Astrocyte (in vitro differentiated cells and primary cell): Measurements from ENCODE around the gene GPA33. TPM values are rescaled to one million over a fixed set of nuclear protein-coding genes. Genes with fewer than 3 reads are reported as not detected.

Experiments
- DNase-seq: peaks from one replicate; pipeline ENCODE4 v3.0.0-alpha.2; 2010; ENCODE audit warnings: low read depth
- FAIRE-seq: peaks from 2 replicates; lab custom pipeline; 2011; peaks lifted over from hg19 to GRCh38; lab: Jason Lieb, UNC
- H2AFZ ChIP-seq: 2 replicates; pipeline ENCODE4 v1.6.0; 2012; ENCODE audit warnings: low read depth, low read length, inconsistent platforms
- H3K27ac ChIP-seq: 2 replicates; pipeline ENCODE4 v1.5.1; 2011; ENCODE audit warnings: low read depth, low read length, inconsistent platforms
- H3K27me3 ChIP-seq: 2 replicates; pipeline ENCODE4 v1.6.0; 2011; ENCODE audit warnings: low read length, inconsistent platforms; ENCODE audit not compliant: insufficient read depth
- H3K36me3 ChIP-seq: 2 replicates; pipeline ENCODE4 v1.5.1; 2011; ENCODE audit warnings: low read length, inconsistent platforms; ENCODE audit not compliant: insufficient read depth
- H3K4me1 ChIP-seq: 2 replicates; pipeline ENCODE4 v1.5.1; 2011; ENCODE audit warnings: low read length, inconsistent platforms; ENCODE audit not compliant: insufficient read depth
- H3K4me2 ChIP-seq: 2 replicates; pipeline ENCODE4 v1.6.0; 2012; ENCODE audit warnings: low read length, inconsistent platforms
- H3K4me3 ChIP-seq: 2 replicates; pipeline ENCODE4 v1.5.1; 2011; ENCODE audit warnings: low read depth, mild to moderate bottlenecking, low read length, inconsistent platforms; ENCODE audit not compliant: insufficient read depth
- H3K79me2 ChIP-seq: 2 replicates; pipeline ENCODE4 v1.6.0; 2012; ENCODE audit warnings: mild to moderate bottlenecking, low read length, inconsistent platforms; ENCODE audit not compliant: insufficient read depth
- H3K9ac ChIP-seq: 2 replicates; pipeline ENCODE4 v1.6.0; 2012; ENCODE audit warnings: mild to moderate bottlenecking, low read length, inconsistent platforms
- H3K9me3 ChIP-seq: 2 replicates; pipeline ENCODE4 v1.5.1; 2012; ENCODE audit warnings: low read depth, mild to moderate bottlenecking, low read length, inconsistent platforms; ENCODE audit not compliant: insufficient read depth
- H4K20me1 ChIP-seq: 2 replicates; pipeline ENCODE4 v1.6.0; 2012; ENCODE audit warnings: low read length, inconsistent platforms; ENCODE audit not compliant: insufficient read depth
- H3K27ac Mint-ChIP-seq: one replicate; pipeline ENCODE4 v1.8.0; 2021; ENCODE audit warnings: mild to moderate bottlenecking, mixed read lengths; ENCODE audit not compliant: unreplicated experiment
- H3K27me3 Mint-ChIP-seq: one replicate; pipeline ENCODE4 v1.8.0; 2021; ENCODE audit warnings: low read depth, mixed read lengths; ENCODE audit not compliant: unreplicated experiment
- H3K36me3 Mint-ChIP-seq: one replicate; pipeline ENCODE4 v1.8.0; 2021; ENCODE audit warnings: low read depth, mixed read lengths; ENCODE audit not compliant: unreplicated experiment
- H3K4me1 Mint-ChIP-seq: one replicate; pipeline ENCODE4 v1.8.0; 2021; ENCODE audit warnings: low read depth, mixed read lengths; ENCODE audit not compliant: unreplicated experiment
- H3K4me3 Mint-ChIP-seq: one replicate; pipeline ENCODE4 v1.8.0; 2021; ENCODE audit warnings: mild to moderate bottlenecking, moderate library complexity, mixed read lengths; ENCODE audit not compliant: unreplicated experiment
- H3K9me3 Mint-ChIP-seq: one replicate; pipeline ENCODE4 v1.8.0; 2021; ENCODE audit warnings: mild to moderate bottlenecking, mixed read lengths; ENCODE audit not compliant: unreplicated experiment
- CTCF ChIP-seq: IDR thresholded peaks from 2 replicates; pipeline ENCODE4 v1.5.1; 2011; ENCODE audit warnings: low read depth, mild to moderate bottlenecking, inconsistent platforms, low read length, moderate library complexity; ENCODE audit not compliant: insufficient read depth
- EZH2 ChIP-seq: IDR thresholded peaks from 2 replicates; pipeline ENCODE4 v1.6.1; 2012; ENCODE audit warnings: mild to moderate bottlenecking, low read length, inconsistent platforms; ENCODE audit not compliant: insufficient read depth
- total RNA-seq: library from RNA; stranded (reverse); gene quantifications from 2 replicates; pipeline ENCODE4 v1.2.1, GENCODE V29; 2021

Gene GPA33
- total RNA-seq, 1 donor from 2014 or later, result 1.2 TPM

DNA sequence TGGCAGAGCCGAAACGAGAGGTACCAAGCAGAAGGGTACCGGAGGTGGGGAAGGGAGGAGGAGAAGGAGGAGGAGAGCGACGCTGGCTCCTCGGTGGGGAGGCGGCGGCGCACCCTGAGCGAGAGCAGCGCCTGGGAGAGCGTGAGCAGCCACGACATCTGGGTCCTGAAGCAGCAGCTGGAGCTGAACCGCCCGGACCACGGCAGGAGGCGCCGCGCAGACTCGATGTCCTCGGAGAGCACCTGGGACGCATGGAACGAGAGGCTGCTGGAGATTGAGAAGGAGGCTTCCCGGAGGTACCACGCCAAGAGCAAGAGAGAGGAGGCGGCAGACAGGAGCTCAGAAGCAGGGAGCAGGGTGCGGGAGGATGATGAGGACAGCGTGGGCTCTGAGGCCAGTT, 36.1 kb upstream of the GPA33 start:
- no peak overlapping the region for H3K27ac ChIP-seq
- H3K79me2 ChIP-seq, result no peaks in the 10 kb centered on the region
- no peak overlapping the region for H3K4me2 ChIP-seq
- H3K9ac ChIP-seq, result no peak overlapping the region
- TF ChIP-seq CTCF, result no peak
- no peak for TF ChIP-seq EZH2
- H3K4me3 Mint-ChIP-seq, result no peak overlapping the region
- no peaks in the 10 kb centered on the region for H3K36me3 ChIP-seq
- peaks cover 28% of the 10 kb centered on the region for H3K27me3 Mint-ChIP-seq
- DNase-seq (no peak), FAIRE-seq (no peak)
- H2AFZ ChIP-seq, result no peak overlapping the region
- H4K20me1 ChIP-seq, result no peaks in the 10 kb centered on the region
- no peaks in the 10 kb centered on the region for H3K4me1 Mint-ChIP-seq
- H3K27ac Mint-ChIP-seq, result no peak overlapping the region
- peaks cover 12% of the 10 kb centered on the region for H3K36me3 Mint-ChIP-seq
- H3K9me3 ChIP-seq, result no peaks in the 10 kb centered on the region
- H3K9me3 Mint-ChIP-seq, result peaks cover 9% of the 10 kb centered on the region
- no peak overlapping the region for H3K4me3 ChIP-seq
- H3K4me1 ChIP-seq, result peaks cover 2% of the 10 kb centered on the region
- H3K27me3 ChIP-seq, result peaks cover 24% of the 10 kb centered on the region

- FAIRE-seq (no peak), DNase-seq (no peak)
- H3K36me3 ChIP-seq, result no peaks in the 10 kb centered on the region
- H3K9me3 ChIP-seq, result no peaks in the 10 kb centered on the region
- no peaks in the 10 kb centered on the region for H3K4me1 Mint-ChIP-seq
- TF ChIP-seq CTCF, result no peak
- TF ChIP-seq EZH2, result no peak
- no peak overlapping the region for H3K9ac ChIP-seq
- H3K4me3 Mint-ChIP-seq, result no peak overlapping the region
- peaks cover 5% of the 10 kb centered on the region for H3K27me3 ChIP-seq
- H3K4me1 ChIP-seq, result peaks cover 6% of the 10 kb centered on the region
- H3K27me3 Mint-ChIP-seq, result peaks cover 21% of the 10 kb centered on the region
- no peak overlapping the region for H2AFZ ChIP-seq
- H3K4me3 ChIP-seq, result no peak overlapping the region
- no peak overlapping the region for H3K4me2 ChIP-seq
- peaks cover 3% of the 10 kb centered on the region for H3K9me3 Mint-ChIP-seq
- no peak overlapping the region for H3K27ac ChIP-seq
- no peaks in the 10 kb centered on the region for H4K20me1 ChIP-seq
- H3K36me3 Mint-ChIP-seq, result peaks cover 20% of the 10 kb centered on the region
- no peaks in the 10 kb centered on the region for H3K79me2 ChIP-seq
- H3K27ac Mint-ChIP-seq, result no peak overlapping the region
Observed at GRCh38 chr1:167122568-167122967, 32.4 kb upstream of the GPA33 start.

- H4K20me1 ChIP-seq, result no peaks in the 10 kb centered on the region
- H3K36me3 Mint-ChIP-seq, result peaks cover 21% of the 10 kb centered on the region
- FAIRE-seq, result no peak
- H3K36me3 ChIP-seq, result no peaks in the 10 kb centered on the region
- no peaks in the 10 kb centered on the region for H3K79me2 ChIP-seq
- no peak overlapping the region for H3K27ac ChIP-seq
- no peak overlapping the region for H3K9ac ChIP-seq
- H3K9me3 ChIP-seq, result no peaks in the 10 kb centered on the region
- TF ChIP-seq EZH2, result no peak
- no peak for TF ChIP-seq CTCF
- no peak overlapping the region for H3K27ac Mint-ChIP-seq
- no peak overlapping the region for H3K4me3 Mint-ChIP-seq
- peaks cover 16% of the 10 kb centered on the region for H3K27me3 Mint-ChIP-seq
- H3K4me1 ChIP-seq, result peaks cover 6% of the 10 kb centered on the region
- H3K9me3 Mint-ChIP-seq, result peaks cover 4% of the 10 kb centered on the region
- DNase-seq, result no peak
- no peaks in the 10 kb centered on the region for H3K4me1 Mint-ChIP-seq
- no peak overlapping the region for H3K4me2 ChIP-seq
- H3K27me3 ChIP-seq, result peaks cover 2% of the 10 kb centered on the region
- H2AFZ ChIP-seq, result no peak overlapping the region
- H3K4me3 ChIP-seq, result no peak overlapping the region
Observed at GRCh38 chr1:167122121-167122480, 31.9 kb upstream of the GPA33 start.
